Mesodermal cell (in vitro differentiated cells): ENCODE data around the gene ZXDC.

Source experiments
- H3K27ac ChIP-seq: 2 replicates; pipeline ENCODE4 v1.7.0; 2013; ENCODE audit warnings: mild to moderate bottlenecking, low read depth, low read length, moderate library complexity; ENCODE audit not compliant: severe bottlenecking
- H3K36me3 ChIP-seq: 2 replicates; pipeline ENCODE4 v1.7.1; 2013; ENCODE audit warnings: mild to moderate bottlenecking, low read length, moderate library complexity; ENCODE audit not compliant: control insufficient read depth, insufficient read depth
- H3K4me1 ChIP-seq: one replicate; pipeline ENCODE4 v1.7.1; 2013; ENCODE audit warnings: mild to moderate bottlenecking, low read length; ENCODE audit not compliant: insufficient read depth, control insufficient read depth, poor library complexity, severe bottlenecking
- H3K4me3 ChIP-seq: 2 replicates; pipeline ENCODE4 v1.7.0; 2013; ENCODE audit warnings: low read length, control low read depth, mild to moderate bottlenecking; ENCODE audit not compliant: insufficient read depth, poor library complexity, severe bottlenecking; ENCODE audit errors: extremely low read depth
- H3K9me3 ChIP-seq: 2 replicates; pipeline ENCODE4 v1.7.1; 2013; ENCODE audit warnings: mild to moderate bottlenecking, low read length, moderate library complexity; ENCODE audit not compliant: control insufficient read depth
- WGBS, 2 experiments: methylation state at CpG; one replicate each; pipeline ENCODE4 v1.1.5; 2013; ENCODE audit warnings: missing lambda C conversion rate in 2 of 2; ENCODE audit not compliant: insufficient coverage in 2 of 2; 5-methylcytosine and 5-hydroxymethylcytosine counted together

Gene ZXDC

GRCh38 chr3:126414961-126415660, 60.6 kb downstream of the ZXDC start:
- Histone ChIP-seq H3K36me3 (no peaks in the 10 kb centered on the region), H3K27ac (no peak overlapping the region), H3K4me3 (no peak overlapping the region), H3K4me1 (no peaks in the 10 kb centered on the region), H3K9me3 (no peaks in the 10 kb centered on the region)
- 90% methylated on average over 5 to 11 of the region's 12 CpGs for WGBS, 2 experiments

GRCh38 chr3:126414406-126414805, 61.3 kb downstream of the ZXDC start:
- Histone ChIP-seq H3K36me3 (no peaks in the 10 kb centered on the region), H3K4me1 (no peaks in the 10 kb centered on the region), H3K27ac (no peak overlapping the region), H3K9me3 (no peaks in the 10 kb centered on the region), H3K4me3 (no peak overlapping the region)
- 86 to 95% methylated on average over 10 to 11 of the region's 11 CpGs for WGBS, 2 experiments

- Histone ChIP-seq H3K27ac (no peak overlapping the region), H3K4me3 (no peak overlapping the region), H3K36me3 (no peaks in the 10 kb centered on the region), H3K9me3 (no peaks in the 10 kb centered on the region), H3K4me1 (no peaks in the 10 kb centered on the region)
- 80 to 92% methylated on average over 3 to 4 of the region's 4 CpGs for WGBS, 2 experiments
Observed at GRCh38 chr3:126413693-126414080, 62.0 kb downstream of the ZXDC start.

- WGBS, 2 experiments: 87 to 95% methylated on average over 5 of the region's 6 CpGs
- H3K27ac ChIP-seq: no peak overlapping the region
- no peaks in the 10 kb centered on the region for H3K4me1 ChIP-seq
- no peaks in the 10 kb centered on the region for H3K36me3 ChIP-seq
- no peaks in the 10 kb centered on the region for H3K9me3 ChIP-seq
- no peak overlapping the region for H3K4me3 ChIP-seq
Observed at GRCh38 chr3:126412841-126413692, 62.6 kb downstream of the ZXDC start.

- Histone ChIP-seq H3K4me3 (no peak overlapping the region), H3K27ac (no peak overlapping the region), H3K4me1 (no peaks in the 10 kb centered on the region), H3K36me3 (no peaks in the 10 kb centered on the region), H3K9me3 (no peaks in the 10 kb centered on the region)
- 88 to 94% methylated on average over 5 of the region's 5 CpGs for WGBS, 2 experiments
Observed at GRCh38 chr3:126408099-126408498, 67.6 kb downstream of the ZXDC start.

- H3K27ac ChIP-seq: no peak overlapping the region
- 77 to 95% methylated on average over 4 to 5 of the region's 5 CpGs for WGBS, 2 experiments
- no peak overlapping the region for H3K4me3 ChIP-seq
Observed at GRCh38 chr3:126407412-126408044, 68.2 kb downstream of the ZXDC start.

GRCh38 chr3:126406389-126407296, 69.0 kb downstream of the ZXDC start:
- Histone ChIP-seq H3K36me3 (no peaks in the 10 kb centered on the region), H3K4me1 (no peaks in the 10 kb centered on the region), H3K4me3 (no peak overlapping the region), H3K9me3 (no peaks in the 10 kb centered on the region), H3K27ac (no peak overlapping the region)
- WGBS, 2 experiments: 91 to 95% methylated on average over 8 to 10 of the region's 15 CpGs

More at GRCh38 chr3:126407412-126408044, 68.2 kb downstream of the ZXDC start:
- H3K9me3 ChIP-seq: no peaks in the 10 kb centered on the region
- H3K4me1 ChIP-seq: no peaks in the 10 kb centered on the region
- H3K36me3 ChIP-seq: no peaks in the 10 kb centered on the region

- Histone ChIP-seq H3K9me3 (no peaks in the 10 kb centered on the region), H3K4me1 (no peaks in the 10 kb centered on the region), H3K27ac (no peak overlapping the region), H3K4me3 (no peak overlapping the region), H3K36me3 (no peaks in the 10 kb centered on the region)
- 86 to 88% methylated on average over 12 of the region's 12 CpGs for WGBS, 2 experiments
Observed at GRCh38 chr3:126402666-126403302, 72.9 kb downstream of the ZXDC start.

GRCh38 chr3:126402178-126402577, 73.5 kb downstream of the ZXDC start:
- Histone ChIP-seq H3K27ac (no peak overlapping the region), H3K4me3 (no peak overlapping the region), H3K9me3 (no peaks in the 10 kb centered on the region), H3K4me1 (no peaks in the 10 kb centered on the region), H3K36me3 (no peaks in the 10 kb centered on the region)
- 79 to 83% methylated on average over 4 to 6 of the region's 6 CpGs for WGBS, 2 experiments
